Body of pancreas (tissue), 4 donors: Measurements from ENCODE around the gene CRTAC1. TPM values are rescaled to one million over a fixed set of nuclear protein-coding genes. Genes with fewer than 3 reads are reported as not detected.

Experiments used
- ATAC-seq: fragments of 150-250 bp; one replicate; pipeline ENCODE4 v1.9.1; 2016
- DNase-seq, 4 donors: peaks; one replicate each; pipeline ENCODE4 v3.0.0-alpha.2; 2019
- H3K27ac ChIP-seq, 4 donors: fragments of 200-600 bp; sonication (generic); 1 replicate in 3 of 4; 2 replicates in 1 of 4; pipeline versions ENCODE4 v1.5.1 to v1.6.1; 2016 to 2019; ENCODE audit warnings: mild to moderate bottlenecking in 1 of 4, mixed read lengths in 1 of 4, moderate library complexity in 1 of 4
- H3K27me3 ChIP-seq, 2 donors: fragments of 200-600 bp; sonication (generic); one replicate each; pipeline ENCODE4 v1.6.0; 2016; ENCODE audit warnings: mild to moderate bottlenecking in 1 of 2
- H3K36me3 ChIP-seq, 2 donors: fragments of 200-600 bp; sonication (generic); replicated peaks in 1 of 2; 2 replicates each; pipeline ENCODE4 v1.5.1; 2016; ENCODE audit warnings: low read depth in 2 of 2; ENCODE audit not compliant: insufficient read depth in 1 of 2
- H3K4me1 ChIP-seq: fragments of 200-600 bp; sonication (generic); one replicate; pipeline ENCODE4 v1.6.0; 2016
- H3K4me3 ChIP-seq, 2 donors: fragments of 200-600 bp; sonication (generic); 1 replicate in 1 of 2; 2 replicates in 1 of 2; pipeline ENCODE4 v1.5.1; 2016 to 2019
- H3K9me3 ChIP-seq, 3 donors: fragments of 200-600 bp; sonication (generic); 1 replicate in 2 of 3; 2 replicates in 1 of 3; pipeline ENCODE4 v1.5.1; 2016
- CTCF ChIP-seq, 7 experiments: fragments of 450-650 bp in 4 of 7; fragments of 200-600 bp in 3 of 7; sonication (generic) in 3 of 7; IDR thresholded peaks; one replicate each; pipeline ENCODE4 v1.5.1; 2016 to 2019; ENCODE audit warnings: antibody characterized with exemption in 7 of 7
- POLR2A ChIP-seq, 3 donors: fragments of 450-650 bp; IDR thresholded peaks; one replicate each; pipeline ENCODE4 v1.6.1; 2016; ENCODE audit warnings: antibody characterized with exemption in 3 of 3, mild to moderate bottlenecking in 2 of 3
- WGBS, 2 donors: methylation state at CpG; one replicate each; pipeline ENCODE4 v1.1.5; 2017; 5-methylcytosine and 5-hydroxymethylcytosine counted together
- intact Hi-C: fragments of 100-400 bp; cut with DNase I; formaldehyde crosslinking; loops from one replicate; pipeline ENCODE4 v1.15.1; 2023
- total RNA-seq, 2 donors: library from RNA; depleted of rRNA; stranded (reverse); fragments of >200 nt; gene quantifications; one replicate each; pipeline ENCODE4 v1.1.0, GENCODE V29; 2016

CRTAC1 gene
- total RNA-seq, 2 donors from 2014 or later, result 0.52 TPM; not detected in 1

DNA sequence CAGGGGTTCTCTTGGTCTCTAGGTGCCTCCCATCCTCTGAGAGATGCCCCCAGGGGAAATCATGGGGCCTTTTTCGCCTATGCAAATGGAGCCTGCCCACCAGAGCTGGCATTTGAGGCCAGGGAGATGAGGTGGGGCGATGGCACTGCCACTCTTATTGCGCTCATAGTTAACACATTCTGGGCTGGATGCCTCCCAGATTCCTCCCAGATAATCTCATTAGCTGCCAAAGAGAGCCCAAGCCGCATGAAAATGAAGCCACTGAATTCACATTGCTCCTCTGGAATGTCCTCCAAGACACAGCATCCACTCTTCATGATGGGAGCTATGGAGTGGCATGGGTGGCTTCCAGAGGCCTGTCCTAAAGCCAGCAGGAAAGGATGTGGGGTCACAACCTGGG lies 119.8 kb downstream of the CRTAC1 start:
- intact Hi-C loops, result loop anchor here (5.0 kb wide), 1 partner anchor 132 kb away; no protein-coding TSS in a partner anchor
- TF ChIP-seq CTCF (IDR thresholded peaks at IDR 0.05) (no peak), POLR2A (IDR thresholded peaks at IDR 0.05) (no peak)
- Histone ChIP-seq H3K4me1 (peaks cover 7% of the 10 kb centered on the region), H3K4me3 (no peak overlapping the region), H3K27me3 (no peaks in the 10 kb centered on the region), H3K9me3 (no peaks in the 10 kb centered on the region), H3K27ac (no peak overlapping the region), H3K36me3 (no peaks in the 10 kb centered on the region)
- WGBS, 2 donors, result 67 to 77% methylated on average over 3 to 4 of the region's 4 CpGs
- ATAC-seq (no peak), DNase-seq (no peak)

GRCh38 chr10:97907830-97908229 lies 122.6 kb downstream of the CRTAC1 start:
- ATAC-seq (no peak), DNase-seq (no peak)
- Histone ChIP-seq H3K4me3 (no peak overlapping the region), H3K36me3 (no peaks in the 10 kb centered on the region), H3K27me3 (no peaks in the 10 kb centered on the region), H3K9me3 (no peaks in the 10 kb centered on the region), H3K27ac (no peak overlapping the region), H3K4me1 (no peaks in the 10 kb centered on the region)
- TF ChIP-seq POLR2A (IDR thresholded peaks at IDR 0.05) (no peak), CTCF (IDR thresholded peaks at IDR 0.05) (no peak)
- intact Hi-C loops, result no loop called here
- 74 to 88% methylated on average over 8 to 12 of the region's 12 CpGs for WGBS, 2 donors

- DNase-seq (no peak), ATAC-seq (no peak)
- 68 to 81% methylated on average over 5 of the region's 6 CpGs for WGBS, 2 donors
- Histone ChIP-seq H3K4me3 (no peak overlapping the region), H3K9me3 (no peaks in the 10 kb centered on the region), H3K27me3 (no peaks in the 10 kb centered on the region), H3K27ac (no peak overlapping the region), H3K36me3 (no peaks in the 10 kb centered on the region), H3K4me1 (no peaks in the 10 kb centered on the region)
- no peak for TF ChIP-seq CTCF (IDR thresholded peaks at IDR 0.05)
- no peak for TF ChIP-seq POLR2A (IDR thresholded peaks at IDR 0.05)
- intact Hi-C loops, result no loop called here
Measured at GRCh38 chr10:97907211-97907610, 123.2 kb downstream of the CRTAC1 start.

DNA sequence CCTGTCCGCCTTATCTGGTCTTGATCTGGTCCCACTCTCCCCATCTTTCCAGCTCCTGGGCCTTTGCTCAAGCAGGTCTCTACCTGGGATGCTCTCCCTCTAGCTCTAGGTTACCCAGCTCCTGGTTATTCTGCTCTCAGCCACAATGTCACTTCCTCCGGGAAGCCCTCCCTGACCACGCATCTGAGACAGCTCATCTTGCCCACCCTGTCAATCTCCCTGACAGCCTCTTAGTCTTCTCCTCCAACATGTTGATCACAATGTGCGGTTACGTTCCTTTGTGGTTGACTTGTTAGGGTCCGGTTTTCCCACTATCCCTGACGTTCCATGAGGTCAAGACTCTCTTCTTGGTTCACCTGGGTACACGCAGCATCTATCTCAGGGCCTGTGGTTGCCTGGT lies 125.1 kb downstream of the CRTAC1 start:
- 67 to 81% methylated on average over 8 of the region's 8 CpGs for WGBS, 2 donors
- Histone ChIP-seq H3K27me3 (no peaks in the 10 kb centered on the region), H3K4me3 (no peak overlapping the region), H3K4me1 (no peaks in the 10 kb centered on the region), H3K27ac (no peak overlapping the region), H3K9me3 (no peaks in the 10 kb centered on the region), H3K36me3 (no peaks in the 10 kb centered on the region)
- DNase-seq, result no peak
- TF ChIP-seq CTCF (IDR thresholded peaks at IDR 0.05), result no peak
- no peak for TF ChIP-seq POLR2A (IDR thresholded peaks at IDR 0.05)
- intact Hi-C loops, result no loop called here
- ATAC-seq, result no peak

GRCh38 chr10:97904576-97904975 lies 125.8 kb downstream of the CRTAC1 start:
- H3K9me3 ChIP-seq, result no peaks in the 10 kb centered on the region
- H3K4me1 ChIP-seq, result no peaks in the 10 kb centered on the region
- TF ChIP-seq CTCF (IDR thresholded peaks at IDR 0.05) (no peak), POLR2A (IDR thresholded peaks at IDR 0.05) (no peak)
- no peak overlapping the region for H3K4me3 ChIP-seq
- DNase-seq (no peak), ATAC-seq (no peak)
- no peaks in the 10 kb centered on the region for H3K27me3 ChIP-seq
- intact Hi-C loops, result no loop called here
- H3K27ac ChIP-seq, result no peak overlapping the region
- H3K36me3 ChIP-seq, result no peaks in the 10 kb centered on the region
- 76 to 82% methylated on average over 11 of the region's 11 CpGs for WGBS, 2 donors
